Mesenteric fat pad (tissue), 1 donor: Measurements from ENCODE around the gene CYP2A6. TPM values are rescaled to one million over a fixed set of nuclear protein-coding genes. Genes with fewer than 3 reads are reported as not detected.
"Not testable (repeated sequence)": the region's sequence is repeated elsewhere in the genome, so short reads cannot be mapped to it uniquely, and the experiment has no call there.

ENCODE experiments used
- DNase-seq: peaks from one replicate; pipeline ENCODE4 v3.0.0-alpha.2; 2020; ENCODE audit warnings: low spot score
- total RNA-seq: library from RNA; stranded (reverse); fragmentation: NEBNext Ultra II Directional; extraction: Animal tissue kit (Norgen Biotek cat#: 25700); gene quantifications from one replicate; pipeline ENCODE4 v1.2.1, GENCODE V29; 2021
- donor health status: DM: yes; HTN: yes; CAD: no.

Gene CYP2A6
- total RNA-seq, 1 donor from 2014 or later, result 0.48 TPM

DNA sequence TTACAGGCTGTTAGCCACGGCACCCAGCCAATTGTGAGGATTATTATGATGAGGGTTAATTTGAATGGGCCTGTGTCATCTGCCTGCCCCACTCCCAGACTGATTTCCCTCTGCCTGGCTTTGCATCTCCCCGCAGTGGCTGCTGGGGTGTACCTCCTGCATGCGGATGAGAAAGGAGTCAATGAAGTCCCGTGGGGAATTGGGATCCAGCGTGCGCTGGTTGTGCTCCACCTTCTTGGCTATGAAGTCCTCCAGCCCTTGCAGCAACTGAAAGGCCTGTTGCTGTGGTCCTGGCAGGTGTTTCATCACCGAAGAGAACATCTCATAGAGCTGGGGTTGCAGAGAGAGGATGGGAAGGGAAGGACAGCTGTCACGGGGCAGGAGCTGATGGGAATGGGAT lies 3.5 kb downstream of the CYP2A6 start:
- not testable (repeated sequence) for DNase-seq

- DNase-seq, result not testable (repeated sequence)
These were observed 6.6 kb downstream of the CYP2A6 start for GRCh38 chr19:40843653-40844052.

- not testable (repeated sequence) for DNase-seq
These were observed 7.1 kb downstream of the CYP2A6 start for GRCh38 chr19:40842997-40843652.

GRCh38 chr19:40842012-40842411 lies 8.2 kb downstream of the CYP2A6 start:
- DNase-seq, result not testable (repeated sequence)

GRCh38 chr19:40838477-40838876 lies 11.8 kb downstream of the CYP2A6 start:
- not testable (repeated sequence) for DNase-seq

GRCh38 chr19:40836754-40837429 lies 13.4 kb downstream of the CYP2A6 start:
- DNase-seq, result peak; percentile 20

DNA sequence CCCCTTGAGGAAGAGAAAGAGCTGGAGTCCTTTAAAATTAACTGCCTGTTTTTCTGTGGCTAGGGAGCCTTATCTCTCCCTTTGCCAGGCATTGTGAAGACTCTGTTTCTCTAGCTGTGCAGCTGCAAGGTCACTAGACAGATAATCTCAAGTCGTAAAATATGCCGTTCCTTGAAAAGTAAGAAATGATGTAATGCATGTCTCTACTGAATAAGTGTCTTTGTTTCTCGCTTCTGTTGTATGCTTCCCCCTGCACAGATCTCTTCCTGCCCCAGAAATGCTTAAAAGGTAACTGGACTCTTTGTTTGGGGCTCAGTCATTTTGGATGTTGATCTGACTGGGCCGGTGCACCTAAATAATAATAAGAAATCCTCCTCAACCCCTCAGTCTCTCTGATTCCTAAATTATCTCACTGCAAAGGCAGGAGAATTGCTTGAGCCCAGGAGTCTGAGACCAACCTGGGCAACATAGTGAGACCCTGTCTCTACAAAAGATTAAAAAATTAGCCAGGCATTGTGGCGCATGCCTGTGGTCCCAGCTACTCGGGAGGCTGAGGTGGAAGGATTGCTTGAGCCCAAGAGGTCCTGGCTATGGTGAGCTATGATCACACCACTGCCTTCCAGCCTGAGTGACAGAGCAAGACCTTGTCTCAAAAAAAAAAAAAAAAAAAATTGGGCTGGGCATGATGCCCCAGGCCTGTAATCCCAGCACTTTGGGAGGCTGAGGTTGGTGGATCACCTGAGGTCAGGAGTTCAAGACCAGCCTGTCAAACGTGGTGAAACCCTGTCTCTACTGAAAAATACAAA lies 16.3 kb downstream of the CYP2A6 start:
- not testable (repeated sequence) for DNase-seq

DNA sequence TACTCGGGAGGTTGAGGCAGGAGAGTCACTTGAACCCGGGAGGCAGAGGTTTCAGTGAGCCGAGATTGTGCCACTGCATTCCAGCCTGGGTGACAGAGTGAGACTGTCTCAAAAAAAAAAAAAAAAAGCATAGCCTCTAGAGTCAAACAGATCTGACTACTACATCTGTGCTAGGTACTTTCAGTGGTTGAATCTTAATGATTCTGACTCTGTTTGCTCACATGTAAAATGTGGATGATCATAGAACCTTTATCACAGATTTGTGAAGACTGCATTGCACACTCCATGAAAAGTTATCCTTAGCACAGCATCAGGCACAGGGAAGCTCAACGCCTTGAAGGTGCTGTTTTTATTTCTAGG lies 17.8 kb downstream of the CYP2A6 start:
- not testable (repeated sequence) for DNase-seq

DNA sequence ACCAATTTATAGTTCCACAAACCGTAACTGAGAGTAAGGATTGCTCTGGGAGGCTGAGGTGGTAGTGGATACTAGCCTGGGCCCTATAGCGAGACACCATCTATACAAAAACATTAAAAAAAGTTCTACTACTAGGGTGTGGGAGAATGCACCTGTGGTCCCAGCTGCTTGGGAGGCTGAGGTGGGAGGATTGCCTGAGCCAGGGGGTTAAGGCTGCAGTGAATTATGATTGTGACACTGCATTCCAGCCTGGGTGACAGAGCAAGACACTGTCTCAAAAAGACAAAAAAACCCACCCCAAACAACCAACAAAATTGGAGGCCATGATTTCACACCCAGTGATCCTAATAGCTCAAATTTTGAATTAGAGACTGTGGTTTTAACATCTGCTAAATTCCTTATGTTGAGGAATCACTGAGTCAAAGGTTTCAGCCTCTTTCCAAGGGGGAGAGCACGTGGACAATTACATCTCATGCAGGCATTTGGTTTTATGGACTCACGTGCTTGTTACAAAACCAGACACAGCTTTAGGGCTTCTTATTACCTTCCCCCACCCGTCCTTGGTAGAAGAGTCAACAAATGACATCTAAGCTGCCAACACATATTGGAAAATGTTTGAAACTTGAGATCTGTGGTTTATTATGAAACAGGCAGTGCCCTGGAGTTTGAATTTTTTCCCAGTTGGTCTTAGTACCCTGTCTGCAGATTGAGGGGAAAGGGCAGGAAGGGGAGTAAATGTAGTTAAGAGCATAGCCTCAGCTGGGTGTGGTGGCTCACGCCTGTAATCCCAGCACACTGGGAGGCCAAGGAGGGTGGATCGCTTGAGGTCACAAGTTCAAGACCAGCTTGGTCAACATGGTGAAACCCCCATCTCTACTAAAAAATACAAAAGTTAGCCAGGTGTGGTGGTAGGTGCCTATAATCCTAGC lies 18.5 kb downstream of the CYP2A6 start:
- peak; percentile 20 for DNase-seq

DNA sequence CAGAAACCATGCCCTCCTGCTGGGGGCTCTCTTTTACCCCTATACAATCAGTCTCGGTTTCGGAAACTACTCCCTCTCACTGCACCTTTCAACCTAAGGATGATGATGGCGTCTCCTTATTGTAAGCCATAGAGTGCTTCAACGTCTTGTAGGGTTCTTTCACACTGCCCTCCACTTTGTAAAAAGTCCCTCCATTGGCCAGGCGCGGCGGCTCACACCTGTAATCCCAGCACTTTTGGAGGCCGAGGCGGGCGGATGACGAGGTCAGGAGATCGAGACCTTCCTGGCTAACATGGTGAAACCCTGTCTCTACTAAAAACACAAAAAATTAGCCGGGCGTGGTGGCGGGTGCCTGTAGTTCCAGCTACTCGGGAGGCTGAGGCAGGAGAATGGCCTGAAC lies 19.5 kb downstream of the CYP2A6 start:
- peak; percentile 22 for DNase-seq

DNA sequence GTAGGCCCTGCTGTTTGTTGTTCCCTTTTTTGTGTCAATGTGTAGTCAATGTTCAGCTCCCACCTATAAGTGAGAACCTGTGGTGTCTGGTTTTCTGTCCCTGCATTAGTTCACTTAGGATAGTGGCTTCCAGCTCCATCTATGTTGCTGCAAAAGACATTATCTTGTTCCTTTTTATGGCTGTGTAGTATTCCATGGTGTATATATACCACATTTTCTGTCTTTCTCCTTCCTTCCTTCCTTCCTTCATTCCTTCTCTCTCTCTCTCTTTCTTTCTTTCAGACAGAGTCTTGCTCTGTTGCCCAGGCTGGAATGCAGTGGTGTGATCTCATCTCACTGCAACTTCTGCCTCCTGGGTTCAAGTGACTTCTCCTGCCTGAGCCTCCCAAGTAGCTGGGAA lies 21.0 kb downstream of the CYP2A6 start:
- no peak for DNase-seq

GRCh38 chr19:40827386-40828247 lies 22.6 kb downstream of the CYP2A6 start:
- DNase-seq, result peak; percentile 43

DNA sequence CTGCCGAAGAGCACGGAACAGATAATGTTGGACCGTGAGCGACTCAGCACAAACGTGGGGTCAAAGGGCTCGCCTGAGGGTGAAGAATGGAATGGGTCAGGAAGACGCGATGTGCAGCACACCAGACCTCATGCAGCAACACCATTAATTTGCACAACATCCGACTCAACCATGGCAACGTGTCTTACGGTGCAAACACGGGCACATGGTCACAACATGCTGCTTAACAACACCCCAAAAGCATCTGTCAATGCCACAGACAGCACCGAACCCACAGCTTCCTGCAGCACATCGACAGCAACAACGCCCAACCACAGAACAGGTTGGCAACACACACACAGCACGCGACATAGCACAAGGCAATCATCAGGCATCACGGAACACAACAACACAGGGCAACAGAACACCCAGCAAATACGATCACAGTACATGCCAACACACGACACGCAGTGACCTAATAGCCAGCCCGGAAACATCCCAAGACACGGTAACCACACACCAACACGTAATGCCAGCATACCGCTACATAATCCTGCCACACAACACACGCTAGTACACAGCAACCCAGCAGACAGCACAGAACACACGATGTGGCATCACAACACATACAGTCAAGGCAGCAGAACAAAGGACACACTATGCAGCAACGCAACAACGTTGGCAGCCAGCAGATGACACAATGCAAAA lies 23.4 kb downstream of the CYP2A6 start:
- peak; percentile 60 for DNase-seq

DNA sequence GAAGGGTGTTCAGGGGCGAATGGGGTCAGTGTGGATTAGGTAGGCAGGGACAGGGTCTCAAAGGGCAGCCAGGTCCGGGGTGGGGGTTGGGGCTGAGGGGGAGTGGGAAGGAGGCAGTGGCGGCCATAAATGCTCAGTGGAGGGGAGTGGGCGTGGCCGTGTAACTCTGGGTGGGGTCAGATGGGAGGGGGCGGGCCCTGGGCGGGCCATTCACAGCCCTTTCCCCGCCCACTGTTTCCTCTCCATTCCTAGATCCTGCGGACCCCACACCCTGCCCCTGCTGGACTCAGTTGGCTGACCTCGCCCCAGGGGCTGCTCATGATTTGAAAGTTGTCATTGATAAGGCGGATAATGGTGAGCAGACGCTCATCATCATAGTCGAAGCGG lies 23.9 kb downstream of the CYP2A6 start:
- DNase-seq, result not testable (repeated sequence)

GRCh38 chr19:40825460-40826095 lies 24.7 kb downstream of the CYP2A6 start:
- DNase-seq, result peak; percentile 47

GRCh38 chr19:40824916-40825315 lies 25.3 kb downstream of the CYP2A6 start:
- peak; percentile 75 for DNase-seq

GRCh38 chr19:40822704-40823553 lies 27.3 kb downstream of the CYP2A6 start:
- DNase-seq, result peak; percentile 37

- DNase-seq, result peak; percentile 55
These were observed 28.1 kb downstream of the CYP2A6 start for GRCh38 chr19:40822161-40822560.
